Measurements from ENCODE around the gene PAM.

GRCh38 chr5:102832445-102832844 is 77.3 kb downstream of the PAM start:
- no peak for TF ChIP-seq CTCF (IDR thresholded peaks at IDR 0.05; ENCODE audit: extremely low read depth in 1 of 2, insufficient read depth in 1 of 2, low read depth in 1 of 2, low read length in 2 of 2)
- TF ChIP-seq POLR2A (IDR thresholded peaks at IDR 0.05; ENCODE audit: low read depth, low read length), result no peak
- no peak for TF ChIP-seq FOS (IDR thresholded peaks at IDR 0.05; ENCODE audit: borderline replicate concordance, insufficient read depth, low read length)
